Epidermal melanocyte (primary cell): ENCODE data around the gene ITIH5.

Experiments used
- DNase-seq: peaks from one replicate; pipeline ENCODE4 v3.0.0; 2011; ENCODE audit warnings: low spot score; ENCODE audit not compliant: insufficient read length

The ITIH5 gene

DNA sequence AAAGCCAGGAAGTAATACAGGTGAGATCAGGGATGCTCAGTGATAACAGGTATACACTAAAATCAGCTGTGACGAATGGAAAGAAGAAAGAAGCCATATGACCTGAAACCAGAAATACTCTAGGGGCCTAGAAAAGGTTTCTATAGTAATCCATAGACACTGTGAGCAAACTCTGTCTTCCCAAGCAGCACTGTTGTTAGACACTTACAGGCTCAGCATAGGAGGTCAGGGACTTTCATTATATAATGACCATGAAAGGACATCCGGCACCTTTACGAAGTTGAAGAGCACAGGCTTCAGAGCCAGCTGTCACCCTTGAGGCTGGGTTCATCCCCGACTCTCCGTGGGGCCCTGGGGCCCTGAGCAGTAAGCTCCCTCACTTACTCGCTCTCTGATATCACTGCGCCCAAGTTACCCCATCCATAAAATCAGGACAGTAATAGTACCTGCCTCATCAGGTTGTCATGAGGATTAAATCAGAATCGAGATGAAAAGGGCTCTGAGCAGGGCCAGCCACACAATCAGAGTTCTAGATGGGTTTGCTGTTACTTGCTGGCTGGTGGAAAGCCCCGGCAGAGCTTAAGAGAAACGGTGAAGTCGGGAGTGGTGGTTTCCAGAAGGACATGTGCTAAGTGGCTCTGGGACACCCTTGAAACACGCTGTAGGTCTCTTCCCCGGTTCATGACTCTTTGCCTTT is 79.5 kb downstream of the ITIH5 start:
- no peak for DNase-seq

DNA sequence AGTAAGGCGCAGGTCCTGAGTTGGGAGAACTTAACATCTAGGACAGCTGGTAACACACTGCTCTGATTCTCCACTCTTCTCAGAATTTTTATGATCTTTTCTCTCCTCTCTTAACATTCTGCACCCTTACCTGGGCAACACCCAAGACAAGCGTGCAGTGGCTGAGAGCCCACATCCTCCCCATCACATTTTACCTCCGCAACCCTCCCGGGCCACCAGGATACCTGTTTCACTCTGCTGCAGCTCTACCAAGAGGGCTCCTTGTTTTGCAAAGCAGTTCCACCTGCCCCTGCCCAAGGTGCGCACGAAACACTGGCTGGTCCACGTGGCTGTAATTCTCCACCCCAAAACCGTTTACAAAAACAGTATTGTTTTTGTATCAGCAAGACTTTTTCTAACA is 81.5 kb downstream of the ITIH5 start:
- DNase-seq, result no peak

DNA sequence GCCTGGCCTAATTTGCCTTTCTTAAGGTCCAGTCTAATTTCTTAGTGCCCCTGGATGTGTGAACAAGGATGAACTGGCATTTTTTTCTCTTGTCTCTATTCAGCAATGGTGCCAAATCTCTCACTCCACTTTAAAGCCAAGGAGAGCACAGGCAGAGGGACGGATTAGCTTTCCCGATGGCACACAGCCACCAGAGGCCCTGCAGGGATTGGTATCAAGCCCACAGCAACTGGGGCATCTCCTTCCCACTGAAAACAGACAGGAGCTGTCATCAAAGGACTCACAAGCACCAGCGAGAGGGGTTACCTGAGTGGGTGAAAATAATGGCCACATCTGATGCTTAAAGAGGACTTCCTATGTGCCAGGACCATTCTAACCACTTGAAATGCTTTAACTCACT is 83.1 kb downstream of the ITIH5 start:
- DNase-seq, result no peak

DNA sequence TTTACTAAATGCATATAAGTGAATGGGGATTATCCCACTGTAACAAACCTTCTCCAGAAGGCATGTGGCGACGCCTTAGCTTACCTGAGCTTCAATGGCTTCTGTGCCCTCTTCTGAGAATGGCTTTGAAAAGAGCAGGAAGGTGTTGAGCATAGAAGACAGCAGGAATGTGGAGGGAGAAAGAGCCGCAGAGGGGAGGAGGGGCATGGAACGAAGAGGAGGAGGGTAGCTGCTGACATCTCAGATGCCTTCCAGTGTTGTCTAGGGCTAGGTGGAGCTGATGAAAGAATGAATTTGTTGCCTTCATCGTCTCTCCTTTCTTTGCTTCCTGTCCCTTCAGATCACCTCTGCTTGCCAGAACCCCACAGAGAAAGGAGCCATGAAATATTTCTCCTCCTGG is 86.2 kb downstream of the ITIH5 start:
- DNase-seq, result no peak

DNA sequence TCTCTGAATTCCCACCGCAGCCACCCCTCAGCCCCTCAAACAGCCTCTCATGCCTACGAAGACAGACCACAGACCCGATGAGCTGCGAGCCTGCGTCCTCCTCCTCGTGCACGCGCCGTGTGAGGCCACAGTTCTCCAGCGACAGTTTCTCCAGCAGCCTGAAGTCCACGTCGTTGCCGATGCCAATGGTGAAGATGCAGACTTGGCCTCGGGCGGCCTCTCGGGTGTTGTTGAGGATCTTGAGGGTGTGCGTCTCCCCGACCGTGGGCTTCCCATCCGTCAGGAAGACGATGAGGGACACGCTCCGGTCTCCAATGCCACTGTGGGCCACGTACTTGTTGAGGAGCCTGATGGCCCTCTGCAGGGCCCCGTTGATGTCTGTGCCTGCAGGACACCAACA is 87.1 kb downstream of the ITIH5 start:
- DNase-seq, result no peak

DNA sequence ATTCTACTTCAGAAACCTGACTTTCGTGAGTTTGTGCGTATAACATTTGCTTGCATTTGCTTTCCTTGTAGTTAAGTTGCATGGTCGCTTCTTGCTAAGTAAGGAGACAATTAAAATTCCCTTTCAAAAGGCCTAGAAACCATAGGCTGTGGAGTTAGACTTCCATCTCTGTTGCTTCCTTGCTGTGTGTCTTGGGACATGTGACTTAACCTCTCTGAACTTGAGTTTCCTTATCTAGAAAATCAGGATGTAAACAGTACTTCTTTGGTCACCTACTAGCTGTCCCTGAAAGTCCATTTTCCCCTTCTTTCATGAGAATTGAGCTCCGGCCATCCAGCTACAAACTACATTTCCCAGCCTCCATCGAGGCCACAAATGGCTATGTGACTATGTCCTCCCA is 89.2 kb downstream of the ITIH5 start:
- DNase-seq, result no peak

DNA sequence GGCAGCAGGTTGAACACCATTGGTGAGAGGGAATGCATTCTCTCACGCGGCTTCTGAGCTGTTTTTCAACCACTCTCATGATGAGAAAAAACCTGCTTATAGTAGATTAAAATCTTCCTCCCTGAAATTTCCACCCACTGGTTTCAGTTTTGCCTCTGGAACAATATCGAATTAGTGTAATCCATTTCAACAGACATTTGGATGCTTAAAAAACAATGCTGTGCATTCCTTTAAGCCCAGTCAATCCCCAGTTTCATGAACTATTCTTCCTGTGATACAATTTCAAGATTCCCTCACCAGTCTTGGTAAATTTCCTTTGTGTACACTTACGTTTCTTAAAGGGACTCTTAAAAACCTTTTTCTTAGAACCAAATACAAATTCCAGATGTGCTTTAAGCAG is 89.6 kb downstream of the ITIH5 start:
- no peak for DNase-seq

DNA sequence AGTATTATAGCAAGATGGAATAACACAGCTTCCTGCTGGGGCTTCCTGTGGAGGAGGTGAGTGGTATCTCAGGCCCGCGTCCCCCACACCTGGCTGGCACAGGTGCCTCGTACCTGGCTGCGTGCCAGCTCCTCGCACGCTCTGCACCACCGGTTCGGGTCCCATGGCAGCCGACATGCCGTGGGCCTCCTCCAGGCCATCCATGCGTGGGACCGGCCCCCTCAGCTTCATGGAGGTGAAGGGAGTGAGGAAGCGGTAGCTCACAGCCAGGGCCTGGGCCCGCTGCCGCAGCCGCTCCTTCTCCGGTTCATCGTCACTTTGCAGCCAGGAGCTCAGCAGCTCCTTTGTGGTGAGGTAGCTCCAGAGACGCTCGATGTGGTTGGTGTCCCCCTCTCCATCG is 90.4 kb downstream of the ITIH5 start:
- DNase-seq, result no peak

DNA sequence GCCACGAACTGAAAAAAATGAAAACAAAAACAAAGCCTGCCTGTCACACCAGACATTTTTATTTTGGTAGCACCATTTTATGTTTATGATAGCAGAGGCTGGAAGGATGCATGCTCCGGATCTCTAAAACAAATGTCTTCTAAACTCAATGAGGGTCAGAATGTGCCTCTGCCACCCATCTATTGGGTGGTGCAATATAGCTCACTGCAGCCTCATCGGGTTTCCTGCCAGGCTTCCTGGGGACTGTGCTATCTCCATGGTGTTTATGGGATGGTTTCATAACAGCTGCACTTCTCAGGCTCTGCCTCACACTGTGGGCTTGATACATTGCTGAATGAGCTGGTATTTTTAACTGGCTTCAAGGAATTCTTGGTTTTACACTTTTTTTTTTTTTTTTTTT is 94.4 kb downstream of the ITIH5 start:
- no peak for DNase-seq

DNA sequence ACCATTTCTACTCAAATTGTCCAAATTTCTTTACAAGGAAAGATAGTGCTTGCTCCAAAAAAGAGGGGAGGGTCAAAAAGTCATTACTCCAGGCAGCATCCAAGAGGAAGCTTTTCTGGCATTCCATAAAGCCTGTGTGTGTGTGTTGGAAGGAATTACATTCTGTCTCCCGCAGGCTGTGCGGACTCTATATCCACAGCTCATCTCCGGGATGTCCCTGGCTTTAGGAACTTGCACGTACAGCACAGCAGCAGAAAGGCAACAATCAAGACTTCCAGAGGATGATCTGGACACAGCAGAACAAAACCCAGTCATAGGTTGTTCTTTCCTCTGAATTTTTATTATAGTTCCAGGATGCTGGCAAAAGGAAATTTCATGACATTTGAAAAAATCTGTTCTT is 94.8 kb downstream of the ITIH5 start:
- no peak for DNase-seq

DNA sequence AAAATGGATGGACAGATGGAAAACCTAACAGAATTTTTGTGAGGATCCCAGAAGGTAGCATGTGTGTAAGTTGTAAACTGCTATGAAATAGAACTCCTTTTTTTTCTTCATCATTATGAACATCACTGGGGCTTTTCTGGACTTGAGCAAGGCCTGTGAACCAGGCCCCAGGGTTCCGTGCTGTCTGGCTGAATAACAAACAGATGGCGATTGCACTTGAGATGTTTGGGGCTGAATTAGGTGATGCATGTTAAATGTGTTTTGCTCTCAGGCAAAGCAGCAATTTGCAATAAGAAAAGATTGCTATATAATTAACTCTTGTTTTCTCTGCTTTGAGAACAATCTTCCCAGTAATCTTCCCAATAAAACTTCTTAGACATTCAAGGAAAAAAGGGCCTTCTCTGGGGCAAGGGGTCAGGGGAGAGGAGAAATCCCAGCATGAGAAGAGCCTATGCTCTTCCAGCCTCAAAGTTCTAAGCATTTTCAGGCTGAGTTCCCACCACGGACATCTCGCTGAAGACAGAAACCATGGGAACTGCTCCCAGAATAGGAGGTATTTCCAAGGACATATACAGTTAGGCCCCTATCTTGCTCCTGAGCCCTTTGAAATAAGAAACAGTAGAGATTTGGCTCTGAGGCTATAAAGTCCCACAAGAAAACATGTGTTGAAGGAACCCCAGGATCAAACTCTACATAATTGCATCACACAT is 98.7 kb downstream of the ITIH5 start:
- no peak for DNase-seq

DNA sequence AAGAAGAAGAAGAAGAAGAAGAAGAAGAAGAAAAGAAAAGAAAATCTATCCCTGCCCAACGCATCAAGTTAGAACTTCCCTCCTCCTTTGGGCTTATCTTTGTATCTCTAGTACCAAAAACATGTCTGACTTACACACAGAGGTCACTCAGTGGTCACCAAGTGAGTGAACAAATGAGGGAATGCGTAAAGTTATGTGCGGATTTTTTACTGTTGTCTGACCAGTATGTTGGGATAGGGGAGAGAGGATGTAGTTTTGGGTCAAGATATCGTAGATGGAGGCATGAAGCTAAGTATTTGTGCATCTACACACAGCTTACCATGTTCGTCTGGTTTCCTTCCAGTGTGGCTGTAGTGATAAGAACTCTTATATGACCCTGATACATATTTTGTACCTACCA is 99.9 kb downstream of the ITIH5 start:
- DNase-seq, result no peak

DNA sequence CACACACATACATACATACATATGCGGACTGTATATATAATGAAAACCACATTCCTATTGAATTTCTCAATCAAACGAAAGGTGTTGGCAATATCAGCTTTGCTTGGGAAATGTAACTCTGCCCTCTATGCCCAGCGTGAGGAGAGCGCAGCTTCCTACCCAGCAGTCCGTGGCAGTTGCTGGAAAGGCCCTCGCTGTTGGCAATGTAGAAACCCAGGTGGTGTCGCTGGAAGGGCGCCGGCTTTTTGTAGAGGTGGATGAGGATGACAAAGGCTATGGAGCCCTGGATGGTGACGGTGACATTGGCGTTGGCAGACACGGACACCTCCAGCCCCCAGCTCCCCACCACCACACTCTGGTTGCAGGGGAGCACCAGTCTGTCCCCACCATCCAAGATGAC is 100.9 kb downstream of the ITIH5 start:
- no peak for DNase-seq

DNA sequence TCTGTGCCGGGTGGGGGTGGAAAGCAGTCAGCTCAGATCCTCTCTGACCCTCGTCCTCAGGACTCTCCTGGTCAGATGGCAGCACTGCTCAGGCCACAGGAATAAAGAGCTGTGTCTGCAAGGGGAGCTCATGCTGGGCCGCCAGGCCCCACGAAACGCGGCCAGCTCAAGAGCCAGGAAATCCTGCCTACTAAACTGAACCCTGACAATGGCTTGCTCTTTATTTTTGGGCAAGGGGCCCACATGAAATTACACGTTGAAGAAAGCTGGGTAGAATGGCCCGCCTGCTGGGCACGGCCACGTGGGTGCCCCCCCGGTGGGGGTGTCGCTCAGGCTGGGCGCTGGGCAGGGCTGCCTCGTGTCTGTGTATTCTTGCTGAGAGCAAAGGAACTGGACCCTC is 103.0 kb downstream of the ITIH5 start:
- DNase-seq, result no peak

DNA sequence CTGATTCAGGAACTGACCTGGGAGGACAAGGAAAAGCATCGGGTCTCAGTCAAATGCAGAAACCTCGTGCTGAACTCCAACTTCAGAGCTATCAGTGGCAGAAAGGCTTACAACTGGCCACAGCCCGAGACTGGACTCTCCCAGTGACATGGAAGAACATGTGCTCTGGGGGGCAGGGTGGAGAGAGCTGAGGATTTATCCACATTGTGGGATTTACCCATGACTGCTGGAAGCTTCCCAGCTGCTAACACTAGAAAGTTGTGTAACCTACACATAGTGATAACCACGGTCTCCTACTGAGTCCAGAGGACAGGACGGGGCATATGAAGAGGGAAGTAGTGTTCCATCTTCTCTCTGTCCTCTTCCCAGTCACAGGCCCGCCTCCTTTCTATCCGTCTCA is 103.4 kb downstream of the ITIH5 start:
- DNase-seq, result no peak

DNA sequence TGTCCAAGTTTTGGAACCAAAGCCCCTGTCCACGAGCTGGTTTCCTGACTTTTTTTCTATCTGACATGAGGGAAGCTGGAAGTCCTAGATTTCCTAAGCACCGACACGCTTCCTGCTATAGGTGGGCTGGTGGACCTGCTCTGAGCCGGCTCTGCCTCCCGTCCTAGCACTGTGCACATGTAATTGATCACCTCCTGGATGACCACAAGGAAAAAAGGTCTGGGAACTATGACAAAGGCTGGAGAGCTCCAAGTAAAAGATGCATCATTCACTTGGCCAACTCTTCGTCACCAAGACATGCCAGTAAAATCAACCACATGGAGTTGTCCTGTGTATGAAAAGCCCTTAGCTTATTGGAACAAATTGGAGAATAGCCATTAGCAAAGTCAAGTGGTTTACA is 104.8 kb downstream of the ITIH5 start:
- DNase-seq, result no peak

DNA sequence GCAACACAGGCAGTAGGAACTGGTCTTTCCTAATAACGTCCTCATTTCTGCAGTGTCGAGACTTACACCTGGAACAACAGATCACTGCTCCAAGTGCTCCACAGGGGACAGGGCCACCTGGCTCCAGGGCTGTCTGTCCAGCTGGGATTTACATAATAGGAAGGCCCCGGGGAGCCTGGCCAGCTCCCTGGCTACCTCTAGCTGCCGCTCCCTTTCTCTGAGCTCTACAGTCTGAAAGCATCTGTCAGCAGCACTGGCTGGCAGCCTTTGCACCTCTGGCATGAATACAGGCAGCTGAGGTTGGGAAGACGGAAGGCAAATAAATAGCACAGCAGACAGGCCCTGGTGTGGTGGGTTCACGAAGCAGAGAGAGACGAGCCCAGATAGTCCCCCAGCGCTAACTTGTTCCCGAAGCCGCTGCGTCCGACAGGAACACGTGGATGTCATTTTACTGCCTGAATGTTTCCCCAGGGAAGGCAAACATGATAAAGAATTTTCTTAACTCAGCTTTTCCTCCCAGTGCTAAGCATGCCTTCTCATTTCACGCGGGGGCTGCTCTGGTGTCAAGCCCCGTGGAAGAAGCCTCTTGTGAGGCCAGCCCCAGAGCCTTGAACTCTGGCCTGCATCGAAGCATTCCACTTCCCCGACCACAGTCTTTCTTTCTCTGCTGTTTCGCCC is 105.4 kb downstream of the ITIH5 start:
- no peak for DNase-seq

DNA sequence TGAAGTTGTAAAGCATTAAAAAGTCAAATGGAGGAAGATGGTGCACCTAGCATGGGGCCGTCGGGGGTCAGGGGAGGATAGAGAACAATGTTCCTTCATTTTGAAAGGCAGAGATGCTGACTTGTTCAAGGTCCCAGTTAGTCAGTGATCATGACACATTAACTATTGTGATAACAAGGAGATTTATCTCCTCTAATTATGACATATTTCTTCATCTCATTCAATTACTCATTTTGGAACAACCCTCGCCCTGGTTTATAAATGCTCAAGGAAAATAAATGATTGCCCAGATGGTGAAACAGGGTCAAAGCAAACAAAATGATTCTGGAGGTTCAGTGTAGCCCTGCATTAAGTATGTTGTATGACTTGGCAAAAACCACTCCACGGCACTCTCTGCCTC is 106.2 kb downstream of the ITIH5 start:
- DNase-seq, result no peak

DNA sequence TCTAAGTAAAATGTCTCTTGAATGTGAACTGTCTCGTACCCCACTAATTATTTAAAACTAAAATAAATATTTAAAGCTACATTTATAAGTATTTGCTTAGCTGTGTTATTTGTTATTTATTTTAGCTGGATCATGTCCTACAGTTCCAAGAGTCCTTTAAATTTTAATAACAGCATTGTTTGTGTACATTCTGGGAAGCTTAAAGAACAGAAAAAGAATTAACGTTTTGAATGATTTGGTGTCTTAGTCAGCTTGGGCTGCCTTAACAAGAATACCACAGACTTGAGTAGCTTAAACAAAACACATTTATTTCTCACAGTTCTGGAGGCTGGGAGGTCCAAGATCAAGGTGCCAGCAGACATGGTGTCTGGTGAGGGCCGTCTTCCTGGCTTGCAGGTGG is 107.4 kb downstream of the ITIH5 start:
- no peak for DNase-seq

DNA sequence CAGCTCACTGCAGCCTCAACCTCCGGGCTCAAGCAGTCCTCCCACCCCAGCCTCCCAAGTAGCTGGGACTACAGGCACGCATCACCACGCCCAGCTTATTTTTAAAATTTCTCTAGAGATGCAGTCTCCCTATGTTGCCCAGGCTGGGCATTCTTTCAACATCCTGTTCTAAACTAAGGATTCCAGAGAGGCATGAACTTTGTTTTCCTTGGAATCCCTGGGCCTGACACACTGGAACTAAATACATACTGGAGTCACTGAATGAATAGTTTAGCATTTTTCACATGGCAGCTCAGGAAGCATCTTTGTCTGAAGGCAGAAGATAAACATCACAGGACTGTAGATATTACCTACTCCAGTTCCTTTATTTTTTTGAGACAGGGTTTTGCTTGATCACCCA is 108.7 kb downstream of the ITIH5 start:
- no peak for DNase-seq

DNA sequence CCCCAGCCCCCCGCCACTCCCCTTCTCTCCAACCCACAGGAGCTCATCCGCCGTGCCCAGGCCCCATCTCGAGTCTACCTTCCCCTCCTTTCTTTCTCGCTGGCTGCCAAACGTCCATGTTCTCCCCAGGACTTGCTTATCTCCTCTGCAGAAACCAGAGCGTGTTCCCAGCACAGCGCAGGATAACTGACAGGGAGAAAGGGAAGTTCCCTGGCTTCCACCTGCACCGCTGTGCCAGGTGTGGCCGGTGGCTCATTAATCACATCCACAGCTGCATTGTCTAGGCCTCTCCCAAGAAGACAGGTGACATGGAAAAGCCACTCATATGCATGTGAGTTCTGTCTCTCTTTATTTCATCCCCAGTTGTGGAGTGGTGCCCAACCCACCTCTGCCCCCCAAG is 113.2 kb downstream of the ITIH5 start:
- DNase-seq, result no peak

DNA sequence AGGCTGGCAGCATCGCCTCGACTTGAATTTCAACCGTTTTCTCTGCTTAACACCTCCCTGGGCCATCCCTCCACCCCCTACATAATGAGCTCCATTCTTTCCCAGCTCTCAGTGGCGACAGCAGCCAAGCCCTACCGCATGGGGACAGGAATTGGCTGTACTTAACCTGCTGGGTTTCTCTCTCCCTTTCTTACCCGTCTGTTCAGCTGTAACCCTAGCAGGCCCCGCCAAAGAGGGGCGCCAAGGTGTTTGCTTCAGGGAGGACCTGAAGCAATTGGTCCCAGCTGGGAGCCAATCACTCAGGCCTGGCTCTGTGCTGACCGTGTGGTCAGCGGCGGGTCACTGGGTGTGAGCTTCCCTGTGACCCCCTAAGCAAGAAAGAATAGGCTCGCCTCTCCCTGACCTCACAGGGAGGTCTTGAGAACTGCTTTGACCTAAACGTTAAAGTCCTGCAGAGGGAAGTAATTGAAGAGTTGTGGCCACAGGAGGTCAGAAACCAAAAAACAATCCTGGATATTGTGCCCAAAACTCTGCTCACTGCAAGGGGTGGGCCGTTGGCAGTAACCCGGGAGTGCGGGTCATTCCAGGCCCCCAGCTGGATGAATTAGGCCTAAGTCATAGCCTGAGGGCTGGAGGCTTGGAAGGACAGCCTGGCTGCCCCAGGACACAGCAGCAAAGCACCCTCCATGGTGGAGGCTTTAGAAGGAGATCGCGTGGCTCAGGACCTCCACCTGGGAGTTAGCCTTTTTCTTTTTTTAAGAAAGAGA is 114.6 kb downstream of the ITIH5 start:
- no peak for DNase-seq
